HG03342 (cell line): ENCODE data around the gene GOLPH3L.
"Not testable (repeated sequence)": the region's sequence is repeated elsewhere in the genome, so short reads cannot be mapped to it uniquely, and the experiment has no call there.

Experiments
- ATAC-seq: cut with Tn5 transposase; IDR thresholded peaks from one replicate; pipeline ENCODE4 v1.9.1; 2021; ENCODE audit warnings: mild to moderate bottlenecking, moderate library complexity; ENCODE audit not compliant: unreplicated experiment

The GOLPH3L gene

GRCh38 chr1:150619576-150620509 is 77.1 kb downstream of the GOLPH3L start:
- ATAC-seq = no peak

GRCh38 chr1:150615346-150616201 is 81.4 kb downstream of the GOLPH3L start:
- ATAC-seq = no peak

- no peak for ATAC-seq
Observed at GRCh38 chr1:150613061-150613920, 83.7 kb downstream of the GOLPH3L start.

GRCh38 chr1:150612014-150612345 is 85.0 kb downstream of the GOLPH3L start:
- ATAC-seq = no peak

GRCh38 chr1:150610576-150610975 is 86.4 kb downstream of the GOLPH3L start:
- ATAC-seq = no peak

GRCh38 chr1:150609732-150610131 is 87.2 kb downstream of the GOLPH3L start:
- no peak for ATAC-seq

GRCh38 chr1:150606463-150607142 is 90.4 kb downstream of the GOLPH3L start:
- ATAC-seq = no peak

- not testable (repeated sequence) for ATAC-seq
Observed at GRCh38 chr1:150605451-150605731, 91.6 kb downstream of the GOLPH3L start.

- ATAC-seq = no peak
Observed at GRCh38 chr1:150604226-150604588, 92.7 kb downstream of the GOLPH3L start.

GRCh38 chr1:150603711-150604110 is 93.2 kb downstream of the GOLPH3L start:
- no peak for ATAC-seq

GRCh38 chr1:150602372-150602771 is 94.6 kb downstream of the GOLPH3L start:
- ATAC-seq = not testable (repeated sequence)

GRCh38 chr1:150601540-150601939 is 95.4 kb downstream of the GOLPH3L start:
- no peak for ATAC-seq

- not testable (repeated sequence) for ATAC-seq
Observed at GRCh38 chr1:150598346-150598745, 98.6 kb downstream of the GOLPH3L start.

- ATAC-seq = no peak
Observed at GRCh38 chr1:150596976-150597375, 100.0 kb downstream of the GOLPH3L start.
